GM18526 (cell line): ENCODE results near the gene KLC4.

Source experiments
- POLR2A ChIP-seq: IDR thresholded peaks from 3 replicates; pipeline ENCODE4 v1.6.1; 2011; ENCODE audit not compliant: insufficient read length; ENCODE audit errors: extremely low read depth

Gene KLC4

DNA sequence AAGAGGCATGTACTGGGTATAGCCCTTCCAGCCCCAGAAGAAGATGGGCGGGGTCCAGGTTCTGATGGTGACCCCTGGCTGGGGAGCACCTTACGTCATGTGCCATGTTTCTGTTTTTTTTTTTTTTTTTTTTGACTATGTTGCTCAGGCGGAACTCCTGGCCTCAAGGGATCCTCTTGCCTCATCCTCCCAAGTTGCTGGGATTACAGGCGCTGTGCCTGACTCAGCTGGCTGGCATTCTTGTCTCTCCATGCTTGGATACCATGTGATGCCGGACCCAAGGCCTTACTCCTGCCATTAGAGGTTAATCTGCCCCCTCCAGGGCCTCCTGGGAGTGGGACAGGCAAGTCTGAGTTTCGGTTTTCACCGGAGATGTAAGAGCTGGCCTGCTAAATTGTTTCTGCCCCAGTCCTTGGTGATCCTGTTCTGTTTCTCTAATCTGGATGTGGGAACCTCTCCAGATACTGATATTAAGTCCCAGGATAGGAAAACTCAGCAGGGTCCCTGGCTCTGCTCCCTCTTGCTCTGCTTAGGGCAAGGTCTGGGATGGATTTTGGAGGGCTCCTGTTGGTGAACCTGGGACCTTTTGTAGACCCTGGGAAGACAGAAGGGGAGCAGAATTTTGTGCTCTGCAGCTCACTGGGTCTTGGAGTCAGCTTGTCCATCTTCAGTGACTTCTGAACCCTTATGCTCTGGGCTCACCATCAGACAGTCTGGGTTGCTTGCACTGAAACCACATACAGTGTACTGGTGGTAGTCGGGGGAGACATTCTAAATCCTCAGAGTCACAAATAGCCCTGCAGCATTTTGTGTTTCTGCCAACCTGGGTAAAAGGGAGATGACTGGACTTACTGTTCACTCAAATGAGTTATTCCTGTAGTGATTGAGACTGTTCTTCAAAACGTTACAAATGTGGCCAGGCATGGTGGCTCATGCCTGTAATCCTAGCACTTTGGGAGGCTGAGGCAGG lies 61.8 kb downstream of the KLC4 start:
- TF ChIP-seq POLR2A: no peak

DNA sequence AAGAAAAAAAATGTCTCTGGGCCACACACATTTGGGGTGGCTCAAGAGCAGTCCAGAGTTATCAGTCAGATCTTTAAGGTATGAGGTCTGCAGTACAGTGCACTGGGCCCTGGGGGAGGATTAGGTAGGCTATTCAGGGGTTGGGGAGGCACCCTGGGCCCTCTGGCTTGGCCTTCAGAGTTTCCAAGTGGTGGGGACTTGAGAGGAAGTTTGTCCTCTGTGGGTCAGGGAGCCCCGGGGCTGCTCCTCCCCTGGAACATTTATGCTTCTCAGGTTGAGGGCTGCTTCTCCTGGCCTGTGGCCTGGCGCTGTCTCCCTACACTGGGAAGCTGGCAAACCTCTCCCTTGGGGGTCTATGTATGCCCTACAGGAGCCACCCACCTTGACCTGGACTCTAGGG lies 62.7 kb downstream of the KLC4 start:
- TF ChIP-seq POLR2A: no peak

GRCh38 chr6:43123461-43124314 lies 64.3 kb downstream of the KLC4 start:
- TF ChIP-seq POLR2A: no peak

DNA sequence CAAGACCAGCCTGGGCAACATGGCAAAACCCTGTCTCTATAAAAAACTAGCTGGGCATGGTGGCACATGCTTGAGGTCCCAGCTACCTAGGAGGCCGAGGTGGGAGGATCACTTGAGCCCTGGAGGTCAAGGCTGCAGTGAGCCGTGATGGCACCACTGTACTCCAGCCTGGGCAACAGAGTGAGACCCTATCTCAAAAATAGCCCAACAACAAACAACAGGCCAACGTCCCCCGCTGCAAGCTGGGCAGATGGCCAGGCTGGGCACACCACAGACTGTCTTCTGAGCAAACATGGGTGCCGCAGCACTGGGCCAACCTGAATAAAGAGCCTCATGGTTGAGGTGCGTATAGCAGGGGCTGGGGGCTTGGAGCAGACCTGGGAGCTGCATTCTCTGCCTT lies 65.0 kb downstream of the KLC4 start:
- no peak for TF ChIP-seq POLR2A
